Stomach (tissue), 9 donors: ENCODE results near the gene DRD4. TPM values are rescaled to one million over a fixed set of nuclear protein-coding genes. Genes with fewer than 3 reads are reported as not detected.

ENCODE experiments used
- DNase-seq, 2 donors: peaks; one replicate each; pipeline versions ENCODE4 v3.0.0 to v3.0.0-alpha.2; 2013 to 2019
- H3K27ac ChIP-seq, 5 donors: fragments of 200-600 bp in 4 of 5; sonication (generic) in 4 of 5; one replicate each; pipeline ENCODE4 v1.5.1; 2013 to 2019; ENCODE audit warnings: mild to moderate bottlenecking in 1 of 5, moderate library complexity in 1 of 5
- H3K27me3 ChIP-seq, 3 donors: fragments of 200-600 bp; sonication (generic); one replicate each; pipeline ENCODE4 v1.5.1; 2017 to 2019; ENCODE audit warnings: mixed run types in 1 of 3
- H3K36me3 ChIP-seq, 4 donors: fragments of 200-600 bp; sonication (generic); 1 replicate in 3 of 4; 2 replicates in 1 of 4; pipeline ENCODE4 v1.5.1; 2016 to 2019
- H3K4me1 ChIP-seq, 4 donors: fragments of 200-600 bp; sonication (generic); one replicate each; pipeline ENCODE4 v1.5.1; 2016 to 2019
- H3K4me3 ChIP-seq, 4 donors: fragments of 200-600 bp; sonication (generic) in 3 of 4; one replicate each; pipeline ENCODE4 v1.5.1; 2016 to 2019; ENCODE audit warnings: mild to moderate bottlenecking in 1 of 4
- H3K9me3 ChIP-seq, 4 donors: fragments of 200-600 bp; sonication (generic); one replicate each; pipeline ENCODE4 v1.5.1; 2016 to 2019
- EP300 ChIP-seq: sonication (generic); formaldehyde crosslinking; IDR thresholded peaks from one replicate; pipeline ENCODE4 v1.6.1; 2017; ENCODE audit warnings: antibody characterized with exemption
- POLR2A ChIP-seq, 4 donors: fragments of 450-650 bp; IDR thresholded peaks; one replicate each; pipeline ENCODE4 v1.6.1; 2016; ENCODE audit warnings: antibody characterized with exemption in 4 of 4, control low read depth in 2 of 4, mild to moderate bottlenecking in 1 of 4, moderate library complexity in 1 of 4
- POLR2AphosphoS5 ChIP-seq, 3 donors: sonication (generic); formaldehyde crosslinking; IDR thresholded peaks; one replicate each; pipeline ENCODE4 v1.6.1; 2016; ENCODE audit warnings: antibody characterized with exemption in 3 of 3
- WGBS, 5 donors: extraction: QIAGEN DNeasy Blood & Tissue Kit in 3 of 5; methylation state at CpG; one replicate each; pipeline versions ENCODE4 v1.1.5 to v1.1.7; 2013 to 2018; 5-methylcytosine and 5-hydroxymethylcytosine counted together
- intact Hi-C: fragments of 100-400 bp; cut with DNase I; formaldehyde crosslinking; loops from one replicate; pipeline ENCODE4 v1.15.1; 2023; ENCODE audit warnings: low total_unique reads
- polyA plus RNA-seq, 3 donors: library from polyadenylated mRNA; stranded (reverse); fragments of 200-250 nt; gene quantifications; one replicate each; pipeline ENCODE4 v1.2.3, GENCODE V29; 2013
- total RNA-seq, 5 donors: library from RNA; depleted of rRNA; stranded (reverse); fragments of >200 nt; gene quantifications; one replicate each; pipeline versions ENCODE4 v1.1.0 to v1.2.3, GENCODE V29; 2014 to 2016
- TF ChIP-seq, protein P1 (sequence below), 7 experiments: fragments of 450-650 bp in 4 of 7; fragments of 200-600 bp in 3 of 7; sonication (generic) in 3 of 7; IDR thresholded peaks; one replicate each; pipeline ENCODE4 v1.5.1; 2016 to 2019; ENCODE audit warnings: antibody characterized with exemption in 7 of 7, control low read depth in 2 of 7, mild to moderate bottlenecking in 1 of 7
- donor health status: healthy with polysubstance abuse.
- donor health status: Bipolar disorder and iron deficiency.
- donor health status: healthy.

The DRD4 gene
- total and polyA plus RNA-seq, 8 donors: 0.19 to 1.7 (median 0.50) TPM; not detected in 5

DNA sequence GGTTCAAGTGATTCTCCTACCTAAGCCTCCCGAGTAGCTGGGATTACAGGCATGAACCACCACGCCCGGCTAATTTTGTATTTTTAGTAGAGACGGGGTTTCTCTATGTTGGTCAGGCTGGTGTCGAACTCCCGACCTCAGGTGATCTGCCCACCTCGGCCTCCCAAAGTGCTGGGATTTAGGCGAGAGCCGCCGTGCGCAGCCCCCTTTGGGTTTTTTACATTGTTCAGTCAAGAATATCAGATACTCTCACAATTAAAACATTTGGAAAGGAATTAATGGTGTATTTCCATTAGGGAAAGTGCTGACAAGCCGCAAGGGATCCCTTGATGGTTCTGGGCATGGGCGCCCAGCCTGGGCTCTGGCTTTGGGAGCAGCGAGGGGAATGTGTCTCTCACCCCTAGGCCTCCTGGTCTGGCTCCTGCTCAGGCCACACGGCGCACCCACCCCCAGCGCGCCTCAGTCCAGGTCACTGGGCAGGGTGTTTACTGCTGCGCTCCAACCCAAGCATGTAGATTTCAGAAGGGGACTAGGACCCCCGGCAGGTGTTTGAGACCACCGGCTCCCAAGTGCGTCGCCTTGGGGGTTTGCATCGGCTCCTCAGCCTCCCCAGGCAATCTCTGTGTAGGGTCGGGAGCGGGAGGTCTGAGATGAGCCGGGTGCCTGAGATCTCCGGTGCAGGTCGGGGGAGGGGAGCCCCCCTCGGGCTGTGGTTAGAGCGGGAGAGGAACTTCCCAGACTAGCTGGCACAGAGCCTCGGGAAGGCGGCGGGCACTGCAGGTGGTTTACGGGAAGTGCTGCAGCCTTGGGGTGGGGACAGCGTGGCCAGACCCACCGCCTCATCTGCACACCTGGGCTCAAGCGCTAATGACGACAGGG, 20.5 kb upstream of the DRD4 start:
- 80 to 86% (median 84%) methylated on average over 37 to 39 of the region's 39 CpGs for WGBS, 5 donors
- Histone ChIP-seq H3K36me3 (peaks cover 22 to 46% (median 38%) of the 10 kb centered on the region in 4 donors), H3K9me3 (no peaks in the 10 kb centered on the region), H3K4me3 (peak overlapping the region; percentile 58 to 83 (median 61)), H3K4me1 (peaks cover 36 to 59% (median 47%) of the 10 kb centered on the region in 4 donors), H3K27ac (peak overlapping the region; percentile 94 to 99 (median 97)), H3K27me3 (no peaks in the 10 kb centered on the region)
- TF ChIP-seq, protein P1, sequence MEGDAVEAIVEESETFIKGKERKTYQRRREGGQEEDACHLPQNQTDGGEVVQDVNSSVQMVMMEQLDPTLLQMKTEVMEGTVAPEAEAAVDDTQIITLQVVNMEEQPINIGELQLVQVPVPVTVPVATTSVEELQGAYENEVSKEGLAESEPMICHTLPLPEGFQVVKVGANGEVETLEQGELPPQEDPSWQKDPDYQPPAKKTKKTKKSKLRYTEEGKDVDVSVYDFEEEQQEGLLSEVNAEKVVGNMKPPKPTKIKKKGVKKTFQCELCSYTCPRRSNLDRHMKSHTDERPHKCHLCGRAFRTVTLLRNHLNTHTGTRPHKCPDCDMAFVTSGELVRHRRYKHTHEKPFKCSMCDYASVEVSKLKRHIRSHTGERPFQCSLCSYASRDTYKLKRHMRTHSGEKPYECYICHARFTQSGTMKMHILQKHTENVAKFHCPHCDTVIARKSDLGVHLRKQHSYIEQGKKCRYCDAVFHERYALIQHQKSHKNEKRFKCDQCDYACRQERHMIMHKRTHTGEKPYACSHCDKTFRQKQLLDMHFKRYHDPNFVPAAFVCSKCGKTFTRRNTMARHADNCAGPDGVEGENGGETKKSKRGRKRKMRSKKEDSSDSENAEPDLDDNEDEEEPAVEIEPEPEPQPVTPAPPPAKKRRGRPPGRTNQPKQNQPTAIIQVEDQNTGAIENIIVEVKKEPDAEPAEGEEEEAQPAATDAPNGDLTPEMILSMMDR (IDR thresholded peaks at IDR 0.05): no peak
- TF ChIP-seq EP300 (no peak), POLR2A (IDR thresholded peaks at IDR 0.05) (no peak), POLR2AphosphoS5 (IDR thresholded peaks at IDR 0.05) (no peak)
- DNase-seq: peak in 1 of 2 donors; percentile 16
- intact Hi-C loops: no loop called here

DNA sequence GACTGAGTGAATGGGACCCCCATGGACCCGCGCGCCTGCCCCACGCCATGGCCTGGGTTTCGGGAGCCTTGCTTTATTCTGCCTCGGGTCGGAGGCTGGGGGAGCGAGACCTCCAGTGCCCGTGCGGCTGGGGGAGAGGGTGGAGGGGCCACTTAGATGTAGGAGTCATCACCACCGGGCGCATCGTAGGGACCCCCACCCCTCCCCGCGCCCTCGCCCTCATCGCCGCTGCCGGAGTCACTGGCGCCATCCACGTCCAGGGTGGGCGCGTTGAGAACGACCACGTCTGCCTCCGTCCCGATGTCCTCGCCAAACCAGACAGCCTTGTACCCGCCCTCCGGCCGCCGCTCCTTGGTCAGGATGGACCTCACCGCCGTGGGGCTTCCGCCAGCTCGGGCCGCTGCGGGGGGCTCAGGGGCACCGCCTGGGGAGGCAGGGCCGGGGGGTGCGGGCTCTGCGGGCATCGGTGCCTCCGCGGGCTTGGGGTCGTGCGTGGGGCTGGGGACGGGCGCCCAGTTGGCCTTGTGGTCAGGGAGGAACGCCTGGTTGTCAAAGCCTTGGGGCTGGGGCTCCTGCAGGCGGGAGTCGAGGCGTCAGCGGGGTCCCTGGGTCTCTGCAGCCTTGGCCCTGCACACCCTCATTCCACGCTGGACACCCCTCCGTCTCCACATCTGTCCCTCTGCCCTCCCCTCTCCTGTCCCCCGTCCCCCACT, 19.7 kb upstream of the DRD4 start:
- Histone ChIP-seq H3K27ac (no peak overlapping the region), H3K4me3 (no peak overlapping the region), H3K9me3 (no peaks in the 10 kb centered on the region), H3K4me1 (peaks cover 34 to 51% (median 40%) of the 10 kb centered on the region in 4 donors), H3K27me3 (no peaks in the 10 kb centered on the region), H3K36me3 (peaks cover 14 to 39% (median 34%) of the 10 kb centered on the region in 4 donors)
- TF ChIP-seq EP300 (no peak), POLR2AphosphoS5 (IDR thresholded peaks at IDR 0.05) (no peak), POLR2A (IDR thresholded peaks at IDR 0.05) (no peak)
- TF ChIP-seq, protein P1 (IDR thresholded peaks at IDR 0.05): no peak
- WGBS, 5 donors: 92 to 95% (median 94%) methylated on average over 34 to 57 of the region's 57 CpGs
- intact Hi-C loops: no loop called here
- peak in 1 of 2 donors; percentile 34 for DNase-seq

DNA sequence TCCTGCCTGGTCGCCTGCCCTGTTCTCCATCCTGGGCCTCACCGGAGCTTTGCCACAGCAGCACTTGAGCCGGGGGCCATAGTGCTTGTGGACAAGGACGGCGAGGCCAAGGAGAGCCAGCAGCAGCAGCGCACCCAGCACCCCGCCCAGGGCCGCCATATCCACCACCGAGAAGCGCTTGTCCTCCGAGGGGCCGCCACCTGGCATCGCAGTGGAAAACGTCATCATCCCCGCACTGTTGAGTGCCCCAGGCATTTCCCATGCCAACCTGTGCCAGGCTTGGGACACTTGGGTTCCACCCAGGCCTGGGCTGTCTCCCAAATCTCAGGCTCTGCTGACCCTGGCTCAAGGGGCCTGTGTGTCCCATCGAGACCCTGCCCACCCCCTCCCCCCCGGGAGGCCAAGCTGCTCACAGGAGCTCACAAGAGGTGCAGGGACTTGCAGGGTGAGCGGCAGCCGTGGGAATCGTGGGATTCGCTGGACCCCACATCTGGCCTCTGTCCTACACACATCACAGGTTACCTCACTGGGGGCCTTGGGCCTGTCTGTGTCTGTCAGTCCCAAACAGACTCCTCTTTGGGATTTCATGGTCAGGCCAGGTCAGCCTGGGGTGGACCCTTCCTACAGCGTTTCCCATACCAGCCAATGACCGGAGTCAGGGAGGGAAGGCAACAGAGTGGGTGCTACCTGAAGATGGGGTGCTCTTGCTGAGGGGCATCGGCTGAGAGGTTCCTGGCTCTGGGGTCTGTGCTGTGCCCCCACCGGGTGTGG, 19.0 kb upstream of the DRD4 start:
- intact Hi-C loops: no loop called here
- WGBS, 5 donors: 90 to 95% (median 93%) methylated on average over 15 to 25 of the region's 25 CpGs
- H3K27ac ChIP-seq: no peak overlapping the region
- peaks cover 7 to 37% (median 29%) of the 10 kb centered on the region in 4 donors for H3K36me3 ChIP-seq
- peaks cover 26 to 44% (median 32%) of the 10 kb centered on the region in 4 donors for H3K4me1 ChIP-seq
- DNase-seq: peak in 1 of 2 donors; percentile 13
- TF ChIP-seq EP300 (no peak), POLR2AphosphoS5 (IDR thresholded peaks at IDR 0.05) (no peak)
- H3K4me3 ChIP-seq: no peak overlapping the region
- no peaks in the 10 kb centered on the region for H3K9me3 ChIP-seq
- H3K27me3 ChIP-seq: peaks cover 0 to under 1% (median 0%) of the 10 kb centered on the region in 3 donors

GRCh38 chr11:618856-619627, 18.0 kb upstream of the DRD4 start:
- TF ChIP-seq, protein P1 (IDR thresholded peaks at IDR 0.05): no peak
- no peak for TF ChIP-seq POLR2A (IDR thresholded peaks at IDR 0.05)
- no peak for TF ChIP-seq EP300
- no peak for TF ChIP-seq POLR2AphosphoS5 (IDR thresholded peaks at IDR 0.05)
- intact Hi-C loops: no loop called here
- 91 to 94% (median 92%) methylated on average over 18 to 24 of the region's 24 CpGs for WGBS, 5 donors
- peaks cover 19 to 39% (median 25%) of the 10 kb centered on the region in 4 donors for H3K4me1 ChIP-seq
- H3K27me3 ChIP-seq: peaks cover 0 to 10% (median 0%) of the 10 kb centered on the region in 3 donors
- H3K27ac ChIP-seq: no peak overlapping the region
- H3K4me3 ChIP-seq: no peak overlapping the region
- H3K9me3 ChIP-seq: no peaks in the 10 kb centered on the region
- H3K36me3 ChIP-seq: peaks cover 4 to 36% (median 23%) of the 10 kb centered on the region in 4 donors
- DNase-seq: no peak
